Measurements from ENCODE around the gene UQCRC2. TPM values are rescaled to one million over a fixed set of nuclear protein-coding genes. Genes with fewer than 3 reads are reported as not detected.

Gene UQCRC2
- total RNA-seq, 3 donors from 2014 or later = 349 to 569 (median 470) TPM

- Histone ChIP-seq H3K4me1 (ENCODE audit: low read depth) (no peaks in the 10 kb centered on the region), H3K36me3 (ENCODE audit: low read depth) (peaks cover 4% of the 10 kb centered on the region), H3K9me3 (no peaks in the 10 kb centered on the region), H3K4me3 (no peak overlapping the region)
- TF ChIP-seq CTCF (IDR thresholded peaks at IDR 0.05) = no peak
- no peak for DNase-seq
- ATAC-seq = no peak
- intact Hi-C loops (cut with DNase I, micrococcal nuclease) = no loop called here
Observed at GRCh38 chr16:21986692-21987246, 33.6 kb downstream of the UQCRC2 start.

- intact Hi-C loops (cut with DNase I, micrococcal nuclease) = no loop called here
- H3K9me3 ChIP-seq = no peaks in the 10 kb centered on the region
- no peak for DNase-seq
- no peak for ATAC-seq
- H3K4me1 ChIP-seq (ENCODE audit: low read depth) = no peaks in the 10 kb centered on the region
- no peak overlapping the region for H3K4me3 ChIP-seq
- no peak for TF ChIP-seq CTCF (IDR thresholded peaks at IDR 0.05)
- H3K36me3 ChIP-seq (ENCODE audit: low read depth) = peaks cover 2% of the 10 kb centered on the region
Observed at GRCh38 chr16:21987498-21987897, 34.3 kb downstream of the UQCRC2 start.

- H3K4me1 ChIP-seq (ENCODE audit: low read depth) = no peaks in the 10 kb centered on the region
- no peaks in the 10 kb centered on the region for H3K36me3 ChIP-seq (ENCODE audit: low read depth)
- no peaks in the 10 kb centered on the region for H3K9me3 ChIP-seq
- no peak for DNase-seq
- TF ChIP-seq CTCF (IDR thresholded peaks at IDR 0.05) = no peak
- ATAC-seq = no peak
- intact Hi-C loops (cut with DNase I, micrococcal nuclease) = no loop called here
- no peak overlapping the region for H3K4me3 ChIP-seq
Observed at GRCh38 chr16:21989133-21989532, 36.0 kb downstream of the UQCRC2 start.

- Histone ChIP-seq H3K9me3 (no peaks in the 10 kb centered on the region), H3K4me3 (no peak overlapping the region), H3K4me1 (ENCODE audit: low read depth) (no peaks in the 10 kb centered on the region), H3K36me3 (ENCODE audit: low read depth) (no peaks in the 10 kb centered on the region)
- no peak for DNase-seq
- no peak for ATAC-seq
- TF ChIP-seq CTCF (IDR thresholded peaks at IDR 0.05) = no peak
- intact Hi-C loops (cut with DNase I, micrococcal nuclease) = no loop called here
Observed at GRCh38 chr16:21989751-21990150, 36.6 kb downstream of the UQCRC2 start.

GRCh38 chr16:21990381-21990944 lies 37.3 kb downstream of the UQCRC2 start:
- Histone ChIP-seq H3K36me3 (ENCODE audit: low read depth) (no peaks in the 10 kb centered on the region), H3K4me3 (no peak overlapping the region), H3K9me3 (no peaks in the 10 kb centered on the region), H3K4me1 (ENCODE audit: low read depth) (no peaks in the 10 kb centered on the region)
- no peak for DNase-seq
- intact Hi-C loops (cut with DNase I, micrococcal nuclease) = no loop called here
- no peak for ATAC-seq
- no peak for TF ChIP-seq CTCF (IDR thresholded peaks at IDR 0.05)

- Histone ChIP-seq H3K36me3 (ENCODE audit: low read depth) (no peaks in the 10 kb centered on the region), H3K4me1 (ENCODE audit: low read depth) (no peaks in the 10 kb centered on the region), H3K4me3 (no peak overlapping the region), H3K9me3 (no peaks in the 10 kb centered on the region)
- TF ChIP-seq CTCF (IDR thresholded peaks at IDR 0.05) = no peak
- intact Hi-C loops (cut with DNase I, micrococcal nuclease) = no loop called here
- ATAC-seq (no peak), DNase-seq (no peak)
Observed at GRCh38 chr16:21991621-21992020, 38.5 kb downstream of the UQCRC2 start.
